ENCODE data around the gene CLDN34.

Gene CLDN34

DNA sequence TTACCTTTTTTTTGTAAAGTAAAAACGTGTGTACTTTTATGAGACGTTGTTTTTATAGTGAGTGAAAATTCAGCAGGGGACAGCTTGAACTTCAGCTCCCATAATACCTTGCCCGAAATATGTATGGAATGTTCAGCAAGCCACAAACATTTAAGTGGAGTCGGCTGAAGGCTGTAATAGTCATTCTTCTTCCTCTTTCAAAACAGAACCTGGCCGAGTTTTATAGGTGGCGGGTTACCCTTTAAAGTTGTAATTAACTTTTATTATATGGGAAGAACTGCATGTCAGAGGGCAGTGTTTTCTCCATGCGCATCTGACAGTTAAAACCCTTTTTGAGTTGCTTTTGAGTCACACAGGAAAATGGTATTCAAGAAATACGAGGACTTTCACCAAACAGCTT, 50.7 kb downstream of the CLDN34 start:
- DNase-seq = no peak
